H9 (cell line): ENCODE data around the gene GLCCI1. TPM values are rescaled to one million over a fixed set of nuclear protein-coding genes. Genes with fewer than 3 reads are reported as not detected.

ENCODE experiments used
- DNase-seq: peaks from one replicate; pipeline ENCODE4 v3.0.0-alpha.2; 2017
- H2AFZ ChIP-seq: one replicate; pipeline ENCODE4 v1.6.1; 2013; ENCODE audit warnings: mild to moderate bottlenecking, low read length, control low read depth, moderate library complexity
- H2AK5ac ChIP-seq: 2 replicates; pipeline ENCODE4 v1.6.1; 2013; ENCODE audit warnings: low read length, control low read depth, mixed read lengths; ENCODE audit not compliant: insufficient read length
- H2BK120ac ChIP-seq: one replicate; pipeline ENCODE4 v1.6.1; 2013; ENCODE audit warnings: low read depth, mild to moderate bottlenecking, low read length, control low read depth, inconsistent platforms; ENCODE audit not compliant: poor library complexity, severe bottlenecking
- H2BK12ac ChIP-seq: 2 replicates; pipeline ENCODE4 v1.6.1; 2013; ENCODE audit warnings: low read length, control low read depth, mixed read lengths, low read depth; ENCODE audit not compliant: insufficient read length
- H2BK15ac ChIP-seq: 2 replicates; pipeline ENCODE4 v1.6.1; 2013; ENCODE audit warnings: low read depth, low read length, control low read depth
- H2BK20ac ChIP-seq: one replicate; pipeline ENCODE4 v1.6.1; 2013; ENCODE audit warnings: low read depth, mild to moderate bottlenecking, low read length, control low read depth, inconsistent platforms; ENCODE audit not compliant: poor library complexity, severe bottlenecking
- H2BK5ac ChIP-seq: 2 replicates; pipeline ENCODE4 v1.6.1; 2013; ENCODE audit warnings: low read length, control low read depth, mixed read lengths; ENCODE audit not compliant: insufficient read length
- H3K14ac ChIP-seq: 2 replicates; pipeline ENCODE4 v1.6.1; 2013; ENCODE audit warnings: low read length, control low read depth; ENCODE audit not compliant: insufficient read depth
- H3K18ac ChIP-seq: 2 replicates; pipeline ENCODE4 v1.6.1; 2013; ENCODE audit warnings: low read depth, mild to moderate bottlenecking, mixed read lengths, low read length, control low read depth; ENCODE audit not compliant: insufficient read length
- H3K23ac ChIP-seq: 2 replicates; pipeline ENCODE4 v1.6.1; 2013; ENCODE audit warnings: low read length, control low read depth, mixed read lengths, low read depth; ENCODE audit not compliant: insufficient read length
- H3K23me2 ChIP-seq: 2 replicates; pipeline ENCODE4 v1.6.1; 2013; ENCODE audit warnings: low read depth, mild to moderate bottlenecking, mixed read lengths, low read length, control low read depth; ENCODE audit not compliant: insufficient read length, poor library complexity, severe bottlenecking
- H3K27ac ChIP-seq: 2 replicates; pipeline ENCODE4 v1.5.1; 2013; ENCODE audit warnings: low read length, control low read depth, mixed read lengths, low read depth; ENCODE audit not compliant: insufficient read length
- H3K27me3 ChIP-seq: 2 replicates; pipeline ENCODE4 v1.6.1; 2013; ENCODE audit warnings: low read length, control low read depth, inconsistent platforms; ENCODE audit not compliant: insufficient read depth
- H3K4ac ChIP-seq: 2 replicates; pipeline ENCODE4 v1.6.1; 2013; ENCODE audit warnings: low read depth, mild to moderate bottlenecking, control low read depth, inconsistent platforms, low read length, moderate library complexity
- H3K4me1 ChIP-seq: 2 replicates; pipeline ENCODE4 v1.6.1; 2013; ENCODE audit warnings: low read length, control low read depth, inconsistent platforms; ENCODE audit not compliant: insufficient read depth
- H3K4me2 ChIP-seq: 2 replicates; pipeline ENCODE4 v1.6.1; 2013; ENCODE audit warnings: low read length, control low read depth, mixed read lengths; ENCODE audit not compliant: insufficient read length, insufficient read depth
- H3K56ac ChIP-seq: 2 replicates; pipeline ENCODE4 v1.6.1; 2013; ENCODE audit warnings: low read depth, mild to moderate bottlenecking, mixed read lengths, low read length, control low read depth; ENCODE audit not compliant: insufficient read length
- H3K79me1 ChIP-seq: 2 replicates; pipeline ENCODE4 v1.6.1; 2013; ENCODE audit warnings: low read depth, mild to moderate bottlenecking, moderate library complexity, low read length, control low read depth, inconsistent platforms; ENCODE audit not compliant: insufficient read depth, poor library complexity, severe bottlenecking
- H3K79me2 ChIP-seq: 2 replicates; pipeline ENCODE4 v1.6.1; 2013; ENCODE audit warnings: low read length, control low read depth, inconsistent platforms; ENCODE audit not compliant: insufficient read depth
- H3K9ac ChIP-seq: 2 replicates; pipeline ENCODE4 v1.6.1; 2013; ENCODE audit warnings: low read length, control low read depth, mixed read lengths; ENCODE audit not compliant: insufficient read length; ENCODE audit errors: extremely low read depth
- H3K9me3 ChIP-seq: one replicate; pipeline ENCODE4 v1.6.1; 2013; ENCODE audit warnings: low read depth, low read length, inconsistent platforms; ENCODE audit not compliant: control insufficient read depth
- H3T11ph ChIP-seq: one replicate; pipeline ENCODE4 v1.6.1; 2013; ENCODE audit warnings: mild to moderate bottlenecking, low read length, control low read depth, inconsistent platforms
- H4K20me1 ChIP-seq: one replicate; pipeline ENCODE4 v1.6.1; 2013; ENCODE audit not compliant: control insufficient read depth, insufficient read length, insufficient read depth
- H4K5ac ChIP-seq: 2 replicates; pipeline ENCODE4 v1.6.1; 2013; ENCODE audit warnings: low read depth, mild to moderate bottlenecking, mixed read lengths, low read length, control low read depth; ENCODE audit not compliant: insufficient read length
- H4K8ac ChIP-seq: replicated peaks from 2 replicates; pipeline ENCODE4 v1.6.1; 2013; ENCODE audit warnings: low read length, control low read depth, mixed read lengths, low read depth; ENCODE audit not compliant: insufficient read length
- H4K91ac ChIP-seq: 2 replicates; pipeline ENCODE4 v1.6.1; 2013; ENCODE audit warnings: low read depth, mild to moderate bottlenecking, moderate library complexity, mixed read lengths, low read length, control low read depth; ENCODE audit not compliant: insufficient read length
- H3K27ac Mint-ChIP-seq, 3 experiments: 2 replicates in 2 of 3; 3 replicates in 1 of 3; pipeline ENCODE4 v1.8.0; 2020 to 2021; ENCODE audit warnings: mixed read lengths in 3 of 3, mild to moderate bottlenecking in 1 of 3, moderate library complexity in 1 of 3
- H3K27me3 Mint-ChIP-seq: 2 replicates; pipeline ENCODE4 v1.8.0; 2021; ENCODE audit warnings: low read depth, mild to moderate bottlenecking, moderate library complexity, mixed read lengths
- H3K36me3 Mint-ChIP-seq, 3 experiments: 2 replicates in 2 of 3; 3 replicates in 1 of 3; pipeline ENCODE4 v1.8.0; 2020 to 2021; ENCODE audit warnings: low read depth in 3 of 3, mixed read lengths in 3 of 3; ENCODE audit not compliant: insufficient read depth in 1 of 3
- H3K4me1 Mint-ChIP-seq, 2 experiments: 2 replicates each; pipeline ENCODE4 v1.8.0; 2020; ENCODE audit warnings: mixed read lengths in 2 of 2
- H3K4me3 Mint-ChIP-seq, 2 experiments: 2 replicates in 1 of 2; 3 replicates in 1 of 2; pipeline ENCODE4 v1.8.0; 2020 to 2021; ENCODE audit warnings: mild to moderate bottlenecking in 2 of 2, mixed read lengths in 2 of 2, moderate library complexity in 1 of 2
- H3K9me3 Mint-ChIP-seq, 2 experiments: 2 replicates in 1 of 2; 3 replicates in 1 of 2; pipeline ENCODE4 v1.8.0; 2020; ENCODE audit warnings: mild to moderate bottlenecking in 2 of 2, mixed read lengths in 2 of 2, moderate library complexity in 1 of 2
- CTCF ChIP-seq: fragments of 200-600 bp; sonication (generic); conservative IDR thresholded peaks from 3 replicates; pipeline ENCODE4 v1.8.0; 2021; ENCODE audit warnings: antibody characterized with exemption, mild to moderate bottlenecking
- WGBS: extraction: QIAGEN DNeasy Blood & Tissue Kit; methylation state at CpG from one replicate; pipeline ENCODE4 v1.1.7; 2013; ENCODE audit warnings: missing lambda C conversion rate, low lambda C conversion rate, mixed read lengths; ENCODE audit not compliant: insufficient read length; ENCODE audit errors: extremely low coverage; 5-methylcytosine and 5-hydroxymethylcytosine counted together
- total RNA-seq: library from RNA; stranded (reverse); gene quantifications from 2 replicates; pipeline ENCODE4 v1.2.1, GENCODE V29; 2021

The GLCCI1 gene
- total RNA-seq, 1 experiment from 2014 or later: 19.1 TPM

- no peak overlapping the region for H3K56ac ChIP-seq
- H3K27ac Mint-ChIP-seq: no peak overlapping the region
- no peak overlapping the region for H2BK20ac ChIP-seq
- WGBS: no CpG with 5 or more reads among the region's 1 CpG
- peaks cover 18 to 23% of the 10 kb centered on the region in 2 experiments for H3K9me3 Mint-ChIP-seq
- H2BK12ac ChIP-seq: no peak overlapping the region
- no peaks in the 10 kb centered on the region for H3K79me2 ChIP-seq
- H4K8ac ChIP-seq: no peak overlapping the region
- no peak overlapping the region for H3K18ac ChIP-seq
- no peak overlapping the region for H3K4ac ChIP-seq
- H3K4me1 ChIP-seq: no peaks in the 10 kb centered on the region
- H4K5ac ChIP-seq: no peak overlapping the region
- H3K9ac ChIP-seq: no peak overlapping the region
- H3K27ac ChIP-seq: no peak overlapping the region
- H2BK120ac ChIP-seq: no peak overlapping the region
- H3K27me3 Mint-ChIP-seq: no peaks in the 10 kb centered on the region
- peaks cover 45 to 57% (median 49%) of the 10 kb centered on the region in 3 experiments for H3K36me3 Mint-ChIP-seq
- H3K4me2 ChIP-seq: no peak overlapping the region
- H3K23ac ChIP-seq: no peak overlapping the region
- no peak overlapping the region for H2AK5ac ChIP-seq
- no peak overlapping the region for H2BK15ac ChIP-seq
- no peak overlapping the region for H3K4me3 Mint-ChIP-seq
- no peaks in the 10 kb centered on the region for H4K20me1 ChIP-seq
- peaks cover under 1% of the 10 kb centered on the region in 2 experiments; a peak in 2 of 4 replicates for H3K4me1 Mint-ChIP-seq
- H3K14ac ChIP-seq: no peak overlapping the region
- H2BK5ac ChIP-seq: no peak overlapping the region
- no peak for DNase-seq
- H3K23me2 ChIP-seq: no peaks in the 10 kb centered on the region
- H4K91ac ChIP-seq: no peak overlapping the region
- no peaks in the 10 kb centered on the region for H3K9me3 ChIP-seq
- H3K79me1 ChIP-seq: no peaks in the 10 kb centered on the region
- no peak overlapping the region for H2AFZ ChIP-seq
- no peak overlapping the region for H3T11ph ChIP-seq
- no peaks in the 10 kb centered on the region for H3K27me3 ChIP-seq
- no peak for TF ChIP-seq CTCF
Observed at GRCh38 chr7:8022628-8023027, 54.0 kb downstream of the GLCCI1 start.
